Mesangial cell (primary cell): Measurements from ENCODE around the gene P3H1. TPM values are rescaled to one million over a fixed set of nuclear protein-coding genes. Genes with fewer than 3 reads are reported as not detected.

ENCODE experiments used
- total RNA-seq: library from RNA; depleted of rRNA; stranded (reverse); fragments of >200 nt; gene quantifications from 2 replicates; pipeline ENCODE4 v1.2.3, GENCODE V29; 2015

Gene P3H1
- total RNA-seq: 130 and 153 TPM in 2 replicates

GRCh38 chr1:42766741-42767509 lies at the start of gene P3H1, which contains the start of gene C1orf50:
Gene P3H1 (minus strand): TSS chr1:42767028. CDS start chr1:42766971, 57 bp downstream.
Gene C1orf50 (plus strand): TSS chr1:42767249. CDS start chr1:42767312, 63 bp downstream.

GRCh38 chr1:42784946-42785693 lies 18.3 kb upstream of the P3H1 start, which contains the start of gene TMEM269:
Gene TMEM269 (plus strand): TSS chr1:42784991. CDS start chr1:42789894, 4,903 bp downstream.

GRCh38 chr1:42739753-42740700 lies 26.8 kb downstream of the P3H1 start, which contains the start of gene CLDN19:
Gene CLDN19 (minus strand): TSS chr1:42740236. CDS start chr1:42740063, 173 bp downstream.

Other genes starting within 250 kb of the P3H1 start
- gene PPIH, start 108.6 kb downstream of the P3H1 start, total RNA-seq: 17.1 and 57.4 TPM in 2 replicates
- gene YBX1, start 84.6 kb downstream of the P3H1 start, total RNA-seq: 397 and 625 TPM in 2 replicates
- 1.8 TPM in 1 of 2 replicates, not detected in the other for gene CLDN19, start 26.8 kb downstream of the P3H1 start, total RNA-seq
- 2.8 and 4.1 TPM in 2 replicates for gene C1orf50, start 221 bp upstream of the P3H1 start, total RNA-seq
- gene TMEM269, start 18.0 kb upstream of the P3H1 start, total RNA-seq: 0.25 TPM in 1 of 2 replicates, not detected in the other
- gene ERMAP, start 50.1 kb upstream of the P3H1 start, total RNA-seq: 8.1 and 13.4 TPM in 2 replicates
- gene SVBP, start 50.4 kb upstream of the P3H1 start, total RNA-seq: 14.5 and 15.3 TPM in 2 replicates
- 5.4 and 11.9 TPM in 2 replicates for gene ZNF691, start 79.6 kb upstream of the P3H1 start, total RNA-seq
- gene SLC2A1, start 191.8 kb upstream of the P3H1 start, total RNA-seq: 255 and 274 TPM in 2 replicates